GM12892 (cell line): ENCODE results near the gene CD52.

Source experiments
- POLR2A ChIP-seq: IDR thresholded peaks from 2 replicates; pipeline ENCODE4 v1.6.1; 2011; ENCODE audit warnings: low read depth, low read length, control low read depth
- POLR2AphosphoS5 ChIP-seq: IDR thresholded peaks from 2 replicates; pipeline ENCODE4 v1.6.1; 2011; ENCODE audit warnings: low read depth, low read length, control low read depth
- TAF1 ChIP-seq: IDR thresholded peaks from 2 replicates; pipeline ENCODE4 v1.6.1; 2011; ENCODE audit warnings: low read depth, mild to moderate bottlenecking, control low read depth, low read length, borderline replicate concordance

GRCh38 chr1:26368486-26368885 is 50.7 kb downstream of the CD52 start:
- TF ChIP-seq POLR2A (no peak), POLR2AphosphoS5 (no peak), TAF1 (no peak)
